Erythroblast (primary cell): ENCODE results near the gene NDOR1.

Experiments used
- GATA1 ChIP-seq: IDR thresholded peaks from 2 replicates; pipeline ENCODE4 v1.6.1; 2011; ENCODE audit warnings: low read depth, mild to moderate bottlenecking, control low read depth, low read length, moderate library complexity
- POLR2A ChIP-seq: IDR thresholded peaks from 2 replicates; pipeline ENCODE4 v1.6.1; 2011; ENCODE audit warnings: mild to moderate bottlenecking, low read length

DNA sequence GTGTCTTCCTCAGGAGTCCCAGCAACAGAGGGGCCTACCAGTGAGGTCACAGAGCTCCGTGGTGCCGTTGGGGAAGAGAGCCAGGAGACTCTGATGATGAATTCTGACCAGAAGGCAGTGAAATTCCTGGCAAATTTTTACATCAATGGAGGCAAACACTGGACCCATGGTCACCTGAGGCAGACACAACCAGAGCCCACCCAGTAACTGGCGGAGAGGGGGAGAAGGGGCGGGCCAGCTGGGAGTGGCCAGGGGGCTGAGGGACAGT is 45.6 kb downstream of the NDOR1 start, which contains the start of gene STPG3:
- TF ChIP-seq POLR2A (no peak), GATA1 (no peak)
